Erythroblast (primary cell): ENCODE results near the gene COL12A1.

Source experiments
- GATA1 ChIP-seq: IDR thresholded peaks from 2 replicates; pipeline ENCODE4 v1.6.1; 2011; ENCODE audit warnings: low read depth, mild to moderate bottlenecking, control low read depth, low read length, moderate library complexity
- POLR2A ChIP-seq: IDR thresholded peaks from 2 replicates; pipeline ENCODE4 v1.6.1; 2011; ENCODE audit warnings: mild to moderate bottlenecking, low read length

DNA sequence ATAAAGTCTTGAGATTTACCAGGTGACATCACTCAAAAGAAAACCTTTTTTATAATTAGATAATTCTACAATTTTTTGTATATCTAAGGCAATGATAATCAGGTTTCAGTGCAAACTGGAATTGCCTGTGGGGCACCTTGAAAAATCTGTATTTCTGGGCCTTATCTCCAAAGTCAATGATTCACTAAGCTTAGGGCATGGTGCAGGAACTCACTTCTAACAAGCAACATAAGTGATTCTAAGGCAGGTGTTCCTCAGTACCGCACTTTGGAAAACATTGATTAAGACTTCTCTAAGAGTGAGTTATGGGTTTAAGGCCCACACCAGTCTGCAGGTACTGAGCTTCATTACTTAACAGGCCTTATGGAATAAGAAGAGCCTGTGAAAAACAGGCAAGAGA is 115.3 kb downstream of the COL12A1 start:
- no peak for TF ChIP-seq POLR2A
- no peak for TF ChIP-seq GATA1
